H1 (cell line): Measurements from ENCODE around the gene SCARF1. TPM values are rescaled to one million over a fixed set of nuclear protein-coding genes. Genes with fewer than 3 reads are reported as not detected.

ENCODE experiments used
- BRCA1 ChIP-seq: IDR thresholded peaks from 2 replicates; pipeline ENCODE4 v1.6.1; 2012; ENCODE audit warnings: low read depth, low read length, improper control_type of control experiment
- CHD2 ChIP-seq: IDR thresholded peaks from 2 replicates; pipeline ENCODE4 v1.6.1; 2012; ENCODE audit warnings: low read length, improper control_type of control experiment
- CTCF ChIP-seq, 3 experiments: IDR thresholded peaks; 1 replicate in 2 of 3; 2 replicates in 1 of 3; pipeline versions ENCODE4 v1.5.1 to v1.6.1; 2011; ENCODE audit warnings: low read length in 3 of 3, mild to moderate bottlenecking in 3 of 3, inconsistent platforms in 2 of 3, low read depth in 1 of 3, moderate library complexity in 1 of 3; ENCODE audit not compliant: insufficient read depth in 1 of 3; ENCODE audit errors: control extremely low read depth in 1 of 3
- EGR1 ChIP-seq: IDR thresholded peaks from 2 replicates; pipeline ENCODE4 v1.6.1; 2011; ENCODE audit warnings: low read depth, low read length, borderline replicate concordance
- EZH2 ChIP-seq: fragments of 200-600 bp; sonication (generic); IDR thresholded peaks from 2 replicates; pipeline ENCODE4 v1.7.1; 2012; ENCODE audit warnings: low read depth, mild to moderate bottlenecking, moderate library complexity, low read length, inconsistent platforms; ENCODE audit not compliant: severe bottlenecking
- GABPA ChIP-seq: IDR thresholded peaks from 2 replicates; pipeline ENCODE4 v1.6.1; 2011; ENCODE audit warnings: mild to moderate bottlenecking, low read length, moderate library complexity, borderline replicate concordance; ENCODE audit not compliant: insufficient read depth
- HDAC2 ChIP-seq, 2 experiments: fragments of 300-600 bp in 1 of 2; sonication (generic) in 1 of 2; IDR thresholded peaks; 2 replicates each; pipeline ENCODE4 v1.6.1; 2011 to 2012; ENCODE audit warnings: low read depth in 2 of 2, low read length in 2 of 2, mild to moderate bottlenecking in 2 of 2, moderate library complexity in 2 of 2, borderline replicate concordance in 1 of 2, inconsistent platforms in 1 of 2
- JUND ChIP-seq: IDR thresholded peaks from 2 replicates; pipeline ENCODE4 v1.6.1; 2011; ENCODE audit warnings: mild to moderate bottlenecking, improper control_type of control experiment, low read length
- KDM1A ChIP-seq: fragments of 200-600, 300-600 bp; sonication (generic); IDR thresholded peaks from 2 replicates; pipeline ENCODE4 v1.7.1; 2016; ENCODE audit warnings: mild to moderate bottlenecking, low read length, borderline replicate concordance
- NRF1 ChIP-seq: IDR thresholded peaks from 2 replicates; pipeline ENCODE4 v1.6.1; 2011; ENCODE audit warnings: mild to moderate bottlenecking, low read depth, low read length, improper control_type of control experiment
- PHF8 ChIP-seq: fragments of 200-600 bp; sonication (generic); conservative IDR thresholded peaks from 2 replicates; pipeline ENCODE4 v1.7.1; 2012; ENCODE audit warnings: low read depth, mild to moderate bottlenecking, inconsistent platforms, low read length, moderate library complexity
- POLR2A ChIP-seq, 2 experiments: IDR thresholded peaks; 1 replicate in 1 of 2; 2 replicates in 1 of 2; pipeline ENCODE4 v1.6.1; 2011; ENCODE audit warnings: low read depth in 2 of 2, low read length in 2 of 2, mild to moderate bottlenecking in 2 of 2; ENCODE audit errors: control extremely low read depth in 1 of 2
- RNF2 ChIP-seq: fragments of 200-900, 300-1000 bp; sonication (generic); IDR thresholded peaks from 2 replicates; pipeline ENCODE4 v1.7.1; 2016; ENCODE audit warnings: borderline replicate concordance, low read depth, mild to moderate bottlenecking, antibody characterized with exemption, low read length; ENCODE audit not compliant: poor library complexity, severe bottlenecking; ENCODE audit errors: missing control alignments
- SIN3A ChIP-seq, 2 experiments: IDR thresholded peaks in 1 of 2; conservative IDR thresholded peaks in 1 of 2; 2 replicates each; pipeline ENCODE4 v1.6.1; 2011 to 2012; ENCODE audit warnings: low read length in 2 of 2, improper control_type of control experiment in 1 of 2, low read depth in 1 of 2, mild to moderate bottlenecking in 1 of 2
- SP2 ChIP-seq: IDR thresholded peaks from 2 replicates; pipeline ENCODE4 v1.6.1; 2012; ENCODE audit warnings: mild to moderate bottlenecking, low read length, inconsistent platforms
- SP4 ChIP-seq: IDR thresholded peaks from 2 replicates; pipeline ENCODE4 v1.6.1; 2012; ENCODE audit warnings: low read length, inconsistent platforms
- SRF ChIP-seq: IDR thresholded peaks from 2 replicates; pipeline ENCODE4 v1.6.1; 2011; ENCODE audit warnings: mild to moderate bottlenecking, low read depth, low read length, moderate library complexity
- YY1 ChIP-seq: IDR thresholded peaks from 2 replicates; pipeline ENCODE4 v1.6.1; 2011; ENCODE audit warnings: low read depth, mild to moderate bottlenecking, low read length
- ZNF274 ChIP-seq: IDR thresholded peaks from 2 replicates; pipeline ENCODE4 v1.7.0; 2012; ENCODE audit warnings: low read length, borderline replicate concordance; ENCODE audit errors: extremely low read depth
- polyA plus RNA-seq, 7 experiments: library from polyadenylated mRNA; depleted of rRNA in 3 of 7; stranded (reverse) in 5 of 7; unstranded in 2 of 7; fragments of >200 nt in 5 of 7; fragments of 200-250 nt in 2 of 7; gene quantifications; 1 replicate in 5 of 7; 2 replicates in 1 of 7; 4 replicates in 1 of 7; pipeline versions ENCODE4 v1.2.1 to v1.2.3, GENCODE V29; 2011 to 2013; ENCODE audit warnings: missing spikeins in 2 of 7, mixed read lengths in 2 of 7
- total RNA-seq: library from RNA; stranded (reverse); fragmentation: NEBNext Ultra II Directional; extraction: Animal tissue kit (Norgen Biotek cat#: 25700); gene quantifications from 2 replicates; pipeline ENCODE4 v1.2.1, GENCODE V29; 2021

The SCARF1 gene
- total and polyA plus RNA-seq, 2 of the 8 experiments (the other 6 are each of a cell fraction or from before 2014, with no cell fraction given), result 1.1 to 1.6 TPM

GRCh38 chr17:1684378-1685189 is 39.1 kb upstream of the SCARF1 start, which contains the start of gene PRPF8 (continued):
- TF ChIP-seq PHF8 (peak; percentile 88), YY1 (peak; percentile 96), JUND (no peak), CTCF (IDR thresholded peaks at IDR 0.05; ENCODE audit: control extremely low read depth in 1 of 3, insufficient read depth in 1 of 3, low read depth in 1 of 3, low read length in 3 of 3) (no peak), SP2 (peak; percentile 62), RNF2 (no peak), CHD2 (peak; percentile 78), ZNF274 (no peak), POLR2A (IDR thresholded peaks at IDR 0.05; ENCODE audit: control extremely low read depth in 1 of 2, low read depth in 2 of 2, low read length in 2 of 2) (peak; percentile 63 to 84), SRF (no peak), HDAC2 (IDR thresholded peaks at IDR 0.05; ENCODE audit: borderline replicate concordance in 1 of 2, low read depth in 2 of 2, low read length in 2 of 2) (no peak), KDM1A (no peak), EZH2 (no peak), SP4 (peak; percentile 88), EGR1 (no peak), SIN3A (conservative IDR thresholded peaks at IDR 0.05 in 1 of 2, IDR thresholded peaks at IDR 0.05 in 1 of 2; ENCODE audit: low read depth in 1 of 2, low read length in 2 of 2) (peak; percentile 47 to 64; a peak in 2 of 4 replicates), NRF1 (no peak; the same call in 1 of the 2 replicates), GABPA (no peak), BRCA1 (no peak)
